ENCODE data around the gene C2CD4A.

DNA sequence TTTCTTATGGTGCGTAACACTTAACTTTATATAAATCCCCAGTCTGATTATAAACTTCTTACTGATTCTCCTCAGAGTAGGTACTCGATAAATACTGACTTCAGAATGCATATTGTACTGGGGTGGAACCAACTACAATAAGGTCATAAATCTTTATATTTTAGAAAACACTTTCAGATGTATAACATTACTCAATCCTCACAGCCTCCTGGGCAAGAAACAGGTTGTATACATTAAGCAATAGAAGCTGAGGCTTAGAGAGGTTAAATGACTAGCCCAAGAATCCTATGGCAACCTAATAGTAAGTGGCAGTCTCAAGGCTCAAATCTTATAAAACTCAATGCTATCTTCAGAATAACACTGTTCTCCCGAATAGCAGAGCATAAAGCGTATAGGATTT, 15.6 kb upstream of the C2CD4A start:
- TF ChIP-seq RXRA (IDR thresholded peaks at IDR 0.05): no peak
- TF ChIP-seq, protein P1, sequence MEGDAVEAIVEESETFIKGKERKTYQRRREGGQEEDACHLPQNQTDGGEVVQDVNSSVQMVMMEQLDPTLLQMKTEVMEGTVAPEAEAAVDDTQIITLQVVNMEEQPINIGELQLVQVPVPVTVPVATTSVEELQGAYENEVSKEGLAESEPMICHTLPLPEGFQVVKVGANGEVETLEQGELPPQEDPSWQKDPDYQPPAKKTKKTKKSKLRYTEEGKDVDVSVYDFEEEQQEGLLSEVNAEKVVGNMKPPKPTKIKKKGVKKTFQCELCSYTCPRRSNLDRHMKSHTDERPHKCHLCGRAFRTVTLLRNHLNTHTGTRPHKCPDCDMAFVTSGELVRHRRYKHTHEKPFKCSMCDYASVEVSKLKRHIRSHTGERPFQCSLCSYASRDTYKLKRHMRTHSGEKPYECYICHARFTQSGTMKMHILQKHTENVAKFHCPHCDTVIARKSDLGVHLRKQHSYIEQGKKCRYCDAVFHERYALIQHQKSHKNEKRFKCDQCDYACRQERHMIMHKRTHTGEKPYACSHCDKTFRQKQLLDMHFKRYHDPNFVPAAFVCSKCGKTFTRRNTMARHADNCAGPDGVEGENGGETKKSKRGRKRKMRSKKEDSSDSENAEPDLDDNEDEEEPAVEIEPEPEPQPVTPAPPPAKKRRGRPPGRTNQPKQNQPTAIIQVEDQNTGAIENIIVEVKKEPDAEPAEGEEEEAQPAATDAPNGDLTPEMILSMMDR (IDR thresholded peaks at IDR 0.05; ENCODE audit: low read depth, low read length, missing input control): no peak
- TF ChIP-seq, protein P2, sequence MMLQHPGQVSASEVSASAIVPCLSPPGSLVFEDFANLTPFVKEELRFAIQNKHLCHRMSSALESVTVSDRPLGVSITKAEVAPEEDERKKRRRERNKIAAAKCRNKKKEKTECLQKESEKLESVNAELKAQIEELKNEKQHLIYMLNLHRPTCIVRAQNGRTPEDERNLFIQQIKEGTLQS (IDR thresholded peaks at IDR 0.05): no peak
- TF ChIP-seq RAD21 (IDR thresholded peaks at IDR 0.05): no peak
- TF ChIP-seq TAF1 (conservative IDR thresholded peaks at IDR 0.05): no peak
